A673 (cell line): ENCODE data around the gene MKRN2.

Source experiments
- CTCF ChIP-seq: fragments of 300-800, 200-600 bp; sonication (generic); conservative IDR thresholded peaks from 2 replicates; pipeline ENCODE4 v1.5.1; 2017; ENCODE audit warnings: low read depth, mild to moderate bottlenecking, antibody characterized with exemption, low read length, moderate library complexity, mixed read lengths
- EZH2 ChIP-seq: fragments of 200-600 bp; sonication (generic); IDR thresholded peaks from 2 replicates; pipeline ENCODE4 v1.6.1; 2017; ENCODE audit warnings: borderline replicate concordance, low read depth, mild to moderate bottlenecking, mixed read lengths, antibody characterized with exemption, low read length; ENCODE audit not compliant: poor library complexity, severe bottlenecking

GRCh38 chr3:12588039-12589009 is 31.4 kb downstream of the MKRN2 start:
- no peak for TF ChIP-seq CTCF
- no peak for TF ChIP-seq EZH2
